PC-9 (cell line): ENCODE measurements around the gene HAND1. TPM values are rescaled to one million over a fixed set of nuclear protein-coding genes. Genes with fewer than 3 reads are reported as not detected.

Source experiments
- BruUV-seq: library from RNA; stranded (reverse); fragments of 400-500 nt; replicated peaks from 2 replicates; lab custom pipeline; 2021; lab: Mats Ljungman, UMichigan
- CTCF ChIA-PET: fragments of 300-600 bp; sonication (Branson Sonifier 250); formaldehyde crosslinking; loops from one replicate; lab custom pipeline; 2022; ENCODE audit warnings: antibody characterized with exemption; lab: Charles Lee
- POLR2A ChIA-PET: fragments of 300-600 bp; sonication (Branson Sonifier 250); formaldehyde crosslinking; loops from one replicate; lab custom pipeline; 2022; ENCODE audit warnings: antibody characterized with exemption; ENCODE audit not compliant: unreplicated experiment; lab: Charles Lee
- DNase-seq, 2 experiments: peaks; one replicate each; pipeline versions ENCODE4 v3.0.0 to v3.0.0-alpha.2; 2015 to 2022; ENCODE audit warnings: mixed read lengths in 1 of 2
- H2AFZ ChIP-seq: fragments of 200-600 bp; sonication (generic); 2 replicates; pipeline ENCODE4 v1.8.1; 2017; ENCODE audit warnings: antibody characterized with exemption
- H3F3A ChIP-seq: fragments of 200-600 bp; sonication (generic); 2 replicates; pipeline ENCODE4 v1.8.1; 2017; ENCODE audit warnings: antibody characterized with exemption, mild to moderate bottlenecking, low read depth; ENCODE audit not compliant: insufficient read depth
- H3K27ac ChIP-seq: fragments of 200-600 bp; sonication (generic); 2 replicates; pipeline ENCODE4 v1.6.1; 2016; ENCODE audit warnings: mixed run types
- H3K27me3 ChIP-seq: fragments of 200-600 bp; sonication (generic); 2 replicates; pipeline ENCODE4 v1.6.1; 2016; ENCODE audit warnings: low read depth, mixed run types; ENCODE audit not compliant: insufficient read depth
- H3K36me3 ChIP-seq: fragments of 200-600 bp; sonication (generic); 2 replicates; pipeline ENCODE4 v1.6.1; 2016; ENCODE audit warnings: low read depth, mixed run types
- H3K4me1 ChIP-seq: fragments of 200-600 bp; sonication (generic); replicated peaks from 2 replicates; pipeline ENCODE4 v1.6.1; 2016; ENCODE audit warnings: mixed run types; ENCODE audit not compliant: insufficient read depth
- H3K4me2 ChIP-seq: fragments of 200-600 bp; sonication (generic); 2 replicates; pipeline ENCODE4 v1.6.1; 2017; ENCODE audit warnings: mixed run types
- H3K4me3 ChIP-seq: fragments of 200-600 bp; sonication (generic); 2 replicates; pipeline ENCODE4 v1.6.1; 2016; ENCODE audit warnings: mixed run types
- H3K79me2 ChIP-seq: fragments of 200-600 bp; sonication (generic); 2 replicates; pipeline ENCODE4 v1.6.1; 2017; ENCODE audit warnings: low read depth, mixed run types
- H3K9me2 ChIP-seq: fragments of 200-600 bp; sonication (generic); 2 replicates; pipeline ENCODE4 v1.8.1; 2017; ENCODE audit warnings: mild to moderate bottlenecking; ENCODE audit not compliant: insufficient read depth
- H3K9me3 ChIP-seq: fragments of 200-600 bp; sonication (generic); 2 replicates; pipeline ENCODE4 v1.8.1; 2016; ENCODE audit warnings: low read depth; ENCODE audit not compliant: insufficient read depth
- H4K20me1 ChIP-seq: fragments of 200-600 bp; sonication (generic); 2 replicates; pipeline ENCODE4 v1.8.1; 2017; ENCODE audit not compliant: insufficient read depth
- EZH2 ChIP-seq: fragments of 200-600 bp; sonication (generic); IDR thresholded peaks from 2 replicates; pipeline ENCODE4 v1.8.0; 2017; ENCODE audit warnings: antibody characterized with exemption, low read depth
- intact Hi-C: fragments of 100-400 bp; cut with micrococcal nuclease; formaldehyde crosslinking; loops from one replicate; pipeline ENCODE4 v1.10.0; 2022; ENCODE audit not compliant: unreplicated experiment
- total RNA-seq: library from RNA; stranded (reverse); gene quantifications from 2 replicates; pipeline ENCODE4 v1.2.3, GENCODE V29; 2021
- TF ChIP-seq, protein P1 (sequence below): fragments of 200-600 bp; sonication (generic); conservative IDR thresholded peaks from 2 replicates; pipeline ENCODE4 v1.6.1; 2017; ENCODE audit warnings: mixed run types, antibody characterized with exemption, mild to moderate bottlenecking, moderate library complexity

Gene HAND1
- total RNA-seq, 1 experiment from 2014 or later, result not detected

DNA sequence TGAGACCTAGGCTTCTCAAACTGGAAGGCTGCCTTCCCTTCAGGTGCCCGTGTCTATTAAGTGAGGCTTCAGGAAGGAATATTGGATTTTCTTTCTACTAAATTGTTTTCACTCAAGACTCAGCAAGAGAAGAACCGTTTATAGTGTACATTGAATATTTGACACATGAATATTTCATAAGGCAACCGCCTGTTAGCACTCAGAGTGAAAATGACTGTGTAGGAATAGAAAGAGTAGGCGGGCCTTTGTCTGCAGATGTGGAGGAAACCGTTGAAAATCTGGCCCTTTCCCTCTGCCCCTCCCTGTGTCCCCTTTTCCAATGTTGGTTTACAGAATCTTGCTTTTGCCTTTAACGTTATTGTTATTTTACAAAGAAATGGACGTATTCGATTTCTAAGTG, 26.1 kb downstream of the HAND1 start:
- intact Hi-C loops, result no loop called here
- Histone ChIP-seq H3K9me3 (no peaks in the 10 kb centered on the region), H2AFZ (no peak overlapping the region), H3K9me2 (no peaks in the 10 kb centered on the region), H3K36me3 (0 out of 2 replicates have a peak, but pooled peaks cover 17% of the 10 kb centered on the region), H3K4me2 (no peak overlapping the region), H3K27me3 (no peaks in the 10 kb centered on the region), H4K20me1 (peaks cover 6% of the 10 kb centered on the region; the same call in 1 of the 2 replicates), H3K4me1 (peaks cover 26% of the 10 kb centered on the region), H3K27ac (no peak overlapping the region), H3K79me2 (peaks cover 31% of the 10 kb centered on the region), H3K4me3 (no peak overlapping the region), H3F3A (no peaks in the 10 kb centered on the region)
- no peak for TF ChIP-seq EZH2
- TF ChIP-seq, protein P1, sequence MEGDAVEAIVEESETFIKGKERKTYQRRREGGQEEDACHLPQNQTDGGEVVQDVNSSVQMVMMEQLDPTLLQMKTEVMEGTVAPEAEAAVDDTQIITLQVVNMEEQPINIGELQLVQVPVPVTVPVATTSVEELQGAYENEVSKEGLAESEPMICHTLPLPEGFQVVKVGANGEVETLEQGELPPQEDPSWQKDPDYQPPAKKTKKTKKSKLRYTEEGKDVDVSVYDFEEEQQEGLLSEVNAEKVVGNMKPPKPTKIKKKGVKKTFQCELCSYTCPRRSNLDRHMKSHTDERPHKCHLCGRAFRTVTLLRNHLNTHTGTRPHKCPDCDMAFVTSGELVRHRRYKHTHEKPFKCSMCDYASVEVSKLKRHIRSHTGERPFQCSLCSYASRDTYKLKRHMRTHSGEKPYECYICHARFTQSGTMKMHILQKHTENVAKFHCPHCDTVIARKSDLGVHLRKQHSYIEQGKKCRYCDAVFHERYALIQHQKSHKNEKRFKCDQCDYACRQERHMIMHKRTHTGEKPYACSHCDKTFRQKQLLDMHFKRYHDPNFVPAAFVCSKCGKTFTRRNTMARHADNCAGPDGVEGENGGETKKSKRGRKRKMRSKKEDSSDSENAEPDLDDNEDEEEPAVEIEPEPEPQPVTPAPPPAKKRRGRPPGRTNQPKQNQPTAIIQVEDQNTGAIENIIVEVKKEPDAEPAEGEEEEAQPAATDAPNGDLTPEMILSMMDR, result no peak
- no TSS peak for BruUV-seq
- ChIA-PET CTCF (no interaction called here), POLR2A (no interaction called here)
- no peak for DNase-seq

DNA sequence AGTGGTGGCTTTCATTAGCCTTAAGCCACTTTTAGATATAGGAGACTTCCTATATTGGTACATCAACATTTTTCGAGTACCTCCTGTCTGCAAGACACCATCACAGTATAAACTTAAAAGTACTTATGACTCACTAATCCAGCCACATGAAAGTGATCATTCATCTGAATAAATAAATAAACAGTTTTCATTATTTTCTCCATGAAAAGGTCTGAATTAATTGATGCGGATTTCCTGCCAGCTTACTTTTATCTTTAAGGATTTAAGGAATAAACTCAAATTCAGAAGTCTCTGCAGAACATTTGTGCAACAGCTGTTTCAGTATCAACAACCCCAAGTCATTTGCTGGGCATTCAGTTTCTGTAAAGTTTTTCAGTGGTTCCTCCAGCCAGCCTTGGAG, 28.2 kb downstream of the HAND1 start:
- no peak for DNase-seq
- Histone ChIP-seq H3K9me3 (no peaks in the 10 kb centered on the region), H3K36me3 (0 out of 2 replicates have a peak, but pooled peaks cover 12% of the 10 kb centered on the region), H3K4me3 (no peak overlapping the region), H3K79me2 (peaks cover 47% of the 10 kb centered on the region), H3K9me2 (no peaks in the 10 kb centered on the region), H4K20me1 (peaks cover 6% of the 10 kb centered on the region; the same call in 1 of the 2 replicates), H3K27ac (no peak overlapping the region), H3K4me1 (peaks cover 26% of the 10 kb centered on the region), H3K4me2 (0 out of 2 replicates have a peak overlapping the region, but pooled peaks have one; percentile 12), H3K27me3 (no peaks in the 10 kb centered on the region), H2AFZ (no peak overlapping the region), H3F3A (no peaks in the 10 kb centered on the region)
- intact Hi-C loops, result loop anchor here (5.0 to 10.0 kb wide), 5 partner anchors 82 to 405 kb away; partner anchors contain the start of genes CNOT8, FAXDC2 and LARP1
- CTCF ChIA-PET, result no interaction called here
- no TSS peak for BruUV-seq
- no peak for TF ChIP-seq EZH2
- TF ChIP-seq, protein P1, result no peak
- POLR2A ChIA-PET, result no interaction called here

- Histone ChIP-seq H3K4me2 (peak overlapping the region; percentile 91), H2AFZ (peak overlapping the region; percentile 87), H3K9me3 (no peaks in the 10 kb centered on the region), H3K27ac (no peak overlapping the region), H3K9me2 (no peaks in the 10 kb centered on the region), H3F3A (no peaks in the 10 kb centered on the region), H4K20me1 (peaks cover 6% of the 10 kb centered on the region; the same call in 1 of the 2 replicates), H3K36me3 (0 out of 2 replicates have a peak, but pooled peaks cover 3% of the 10 kb centered on the region), H3K27me3 (no peaks in the 10 kb centered on the region), H3K79me2 (peaks cover 53% of the 10 kb centered on the region), H3K4me3 (peak overlapping the region; percentile 95), H3K4me1 (peaks cover 32% of the 10 kb centered on the region)
- ChIA-PET CTCF (no interaction called here), POLR2A (interaction anchor here (0.8 to 0.9 kb wide), 2 partner anchors 150 to 431 kb away, joined by 4 to 13 read pairs; no protein-coding TSS in a partner anchor)
- intact Hi-C loops, result loop anchor here (2.0 to 10.0 kb wide), 6 partner anchors 80 to 408 kb away; partner anchors contain the start of genes CNOT8, FAXDC2, GALNT10 and LARP1
- no peak for TF ChIP-seq EZH2
- TF ChIP-seq, protein P1, result no peak
- TSS peak; percentile 39 for BruUV-seq
- DNase-seq, result no peak
Observed at GRCh38 chr5:154447089-154447725, 30.8 kb downstream of the HAND1 start.
